ENCODE results near the gene ASB2. TPM values are rescaled to one million over a fixed set of nuclear protein-coding genes. Genes with fewer than 3 reads are reported as not detected.

Gene ASB2
- total RNA-seq, 2 experiments from 2014 or later, result 2.4 to 2.5 TPM

DNA sequence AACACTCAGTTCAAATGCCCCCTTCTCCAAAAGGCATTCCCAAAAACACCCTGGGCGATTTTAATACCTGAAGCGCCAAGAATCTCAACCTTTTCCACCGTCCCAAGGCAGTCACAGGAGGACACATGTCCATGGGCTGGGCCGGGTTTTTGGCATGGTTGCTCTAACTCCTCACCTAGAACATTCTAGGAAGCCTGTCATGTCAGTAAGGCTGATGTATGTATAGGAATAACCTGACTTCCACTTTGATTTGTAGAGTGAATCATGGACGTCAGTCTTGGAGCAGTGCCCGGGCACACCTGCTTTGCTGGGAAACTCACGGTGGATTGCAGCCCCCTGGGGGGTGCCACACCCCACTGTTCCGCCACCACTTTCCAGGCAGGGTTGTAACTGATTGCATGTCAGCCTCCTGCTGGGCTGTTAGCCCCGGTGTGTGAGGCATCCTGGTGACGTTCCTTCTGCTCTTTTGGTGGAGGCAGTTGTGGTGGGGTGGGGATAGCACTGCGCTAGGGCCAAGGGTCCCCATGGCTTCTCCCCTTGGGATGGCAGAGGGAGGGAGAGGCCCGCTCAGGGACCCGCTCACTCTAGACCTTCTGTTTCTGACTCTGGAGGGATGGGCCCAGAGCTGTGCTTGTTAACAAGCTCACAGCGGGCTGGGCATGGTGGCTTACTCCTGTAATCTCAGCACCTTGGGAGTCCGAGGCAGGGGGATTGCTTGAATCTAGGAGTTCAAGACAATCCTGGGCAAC lies 84.4 kb downstream of the ASB2 start:
- H3K4me1 Mint-ChIP-seq (ENCODE audit: low read depth), result no peaks in the 10 kb centered on the region
- intact Hi-C loops (cut with micrococcal nuclease), result loop anchor here (5.0 kb wide), 1 partner anchor 155 kb away; no protein-coding TSS in a partner anchor
- no peaks in the 10 kb centered on the region for H3K36me3 Mint-ChIP-seq (ENCODE audit: low read depth)
- H3K9me3 Mint-ChIP-seq, result no peaks in the 10 kb centered on the region
- H3K4me3 Mint-ChIP-seq, result no peak overlapping the region
- CTCF ChIA-PET, result interaction anchor here (0.7 to 1.2 kb wide), 4 partner anchors 21 to 237 kb away, joined by 3 to 7 read pairs (median 5); no protein-coding TSS in a partner anchor
- H3K27ac Mint-ChIP-seq, result no peak overlapping the region
- peaks cover 23% of the 10 kb centered on the region for H3K27me3 Mint-ChIP-seq (ENCODE audit: low read depth)
- DNase-seq, result no peak

DNA sequence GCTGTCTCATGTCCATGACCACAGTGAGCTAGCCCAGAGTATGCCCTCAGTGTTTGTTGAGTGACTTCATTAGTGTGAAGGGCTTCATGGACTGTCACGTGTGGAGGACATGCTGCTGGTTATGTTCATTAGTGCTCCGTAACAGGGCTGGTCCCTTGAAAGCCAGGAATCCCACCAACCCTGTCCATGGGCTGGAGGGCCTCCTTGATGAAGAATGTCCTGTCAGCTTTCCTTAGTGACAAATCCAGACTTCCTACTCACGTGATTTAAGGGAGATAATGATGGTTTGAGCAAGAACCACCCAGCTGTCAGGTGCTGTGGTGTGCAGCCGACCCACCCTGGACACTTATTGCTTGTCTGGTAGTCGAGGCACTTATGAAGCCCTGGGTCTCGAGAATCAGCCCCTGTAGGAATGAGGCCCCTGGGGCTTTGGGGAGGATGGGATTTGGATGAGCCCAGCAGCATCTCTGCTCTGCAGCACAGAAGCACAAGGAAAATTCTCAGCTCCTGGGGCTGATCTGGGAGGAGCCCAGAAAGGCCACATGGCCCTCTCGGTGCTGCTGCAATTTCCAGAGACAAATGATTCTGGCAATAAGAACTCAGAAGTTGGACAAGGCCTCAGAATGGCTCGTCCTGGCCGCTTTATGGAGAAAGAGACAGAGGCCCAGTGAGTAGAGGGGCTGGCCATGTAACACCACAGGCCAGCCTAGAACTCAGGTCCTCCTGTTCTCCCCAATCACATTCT lies 86.5 kb downstream of the ASB2 start:
- Mint-ChIP-seq H3K9me3 (peaks cover 2% of the 10 kb centered on the region), H3K27ac (no peak overlapping the region), H3K27me3 (ENCODE audit: low read depth) (peaks cover 25% of the 10 kb centered on the region), H3K36me3 (ENCODE audit: low read depth) (no peaks in the 10 kb centered on the region), H3K4me3 (no peak overlapping the region), H3K4me1 (ENCODE audit: low read depth) (no peaks in the 10 kb centered on the region)
- no peak for DNase-seq
- CTCF ChIA-PET, result interaction anchor here (0.6 to 1.8 kb wide), 5 partner anchors 8 to 257 kb away, joined by 3 to 8 read pairs (median 3); no protein-coding TSS in a partner anchor
- intact Hi-C loops (cut with micrococcal nuclease), result loop anchor here (5.0 kb wide), 1 partner anchor 153 kb away; no protein-coding TSS in a partner anchor

DNA sequence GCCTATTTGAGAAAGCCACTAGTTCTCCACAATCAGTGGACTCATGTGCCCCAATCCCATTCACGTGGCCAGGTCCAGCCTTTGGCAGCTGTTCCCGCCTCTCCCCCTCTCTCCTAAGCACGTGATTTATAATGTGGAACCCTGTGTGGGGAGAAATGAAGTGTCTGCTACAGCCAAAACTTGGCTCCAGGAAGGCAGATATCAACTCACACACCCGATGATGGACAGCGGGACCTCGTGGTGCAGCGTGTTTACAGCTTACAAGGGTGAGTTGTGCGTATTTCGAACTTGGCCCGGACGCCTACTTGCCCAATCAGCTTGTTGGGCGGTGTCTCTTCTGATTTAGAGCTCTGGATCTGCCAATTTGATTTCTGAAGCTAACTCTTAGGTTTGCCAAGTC lies 87.4 kb downstream of the ASB2 start:
- CTCF ChIA-PET, result interaction anchor here (0.6 to 1.8 kb wide), 4 partner anchors 9 to 234 kb away, joined by 3 to 8 read pairs (median 4); no protein-coding TSS in a partner anchor
- peaks cover 30% of the 10 kb centered on the region for H3K27me3 Mint-ChIP-seq (ENCODE audit: low read depth)
- no peak overlapping the region for H3K27ac Mint-ChIP-seq
- H3K36me3 Mint-ChIP-seq (ENCODE audit: low read depth), result no peaks in the 10 kb centered on the region
- intact Hi-C loops (cut with micrococcal nuclease), result no loop called here
- H3K4me3 Mint-ChIP-seq, result no peak overlapping the region
- H3K4me1 Mint-ChIP-seq (ENCODE audit: low read depth), result no peaks in the 10 kb centered on the region
- DNase-seq, result no peak
- peaks cover 2% of the 10 kb centered on the region for H3K9me3 Mint-ChIP-seq

DNA sequence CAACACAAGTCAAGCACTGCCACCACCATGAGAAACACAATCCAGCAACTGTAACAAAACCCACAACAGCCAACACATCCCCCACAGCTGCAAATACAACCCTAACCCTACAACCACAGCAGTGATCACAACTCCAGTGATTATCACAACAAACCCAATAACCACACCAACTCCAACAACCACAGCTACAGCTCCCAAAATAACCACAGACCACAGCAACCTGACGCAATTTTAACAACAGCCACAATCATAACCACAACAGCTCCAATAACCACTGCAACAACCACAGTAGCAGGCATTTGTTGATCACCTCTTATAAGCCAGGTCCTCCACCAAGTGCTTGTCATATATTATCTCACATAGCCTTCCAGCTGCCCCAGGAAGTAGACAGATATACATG lies 91.4 kb downstream of the ASB2 start:
- no peak overlapping the region for H3K27ac Mint-ChIP-seq
- DNase-seq, result no peak
- CTCF ChIA-PET, result no interaction called here
- H3K27me3 Mint-ChIP-seq (ENCODE audit: low read depth), result peaks cover 18% of the 10 kb centered on the region
- H3K36me3 Mint-ChIP-seq (ENCODE audit: low read depth), result no peaks in the 10 kb centered on the region
- H3K9me3 Mint-ChIP-seq, result peaks cover 2% of the 10 kb centered on the region
- no peak overlapping the region for H3K4me3 Mint-ChIP-seq
- H3K4me1 Mint-ChIP-seq (ENCODE audit: low read depth), result no peaks in the 10 kb centered on the region
- intact Hi-C loops (cut with micrococcal nuclease), result no loop called here

Small RNAs within 50 kb of the gene (microRNA-seq; reads per million reads assigned to microRNA genes)
- gene MIR4506 (ENCODE audit: borderline microRNAs expressed, borderline replicate concordance), result not detected

Other genes starting within 250 kb of the ASB2 start
- not detected for gene PRIMA1, start 188.1 kb downstream of the ASB2 start, total RNA-seq
- gene FAM181A, start 49.2 kb downstream of the ASB2 start, total RNA-seq, result not detected
- gene CCDC197, start 20.7 kb upstream of the ASB2 start, total RNA-seq, result not detected
- gene OTUB2, start 49.8 kb upstream of the ASB2 start, total RNA-seq, result 1 to 10 TPM; 1.6 to 1.7 TPM
- 100 to 1,000 TPM; 190 to 200 TPM for gene DDX24, start 104.6 kb upstream of the ASB2 start, total RNA-seq
- gene IFI27L1, start 104.7 kb upstream of the ASB2 start, total RNA-seq, result 10 to 100 TPM; 33.9 to 35.8 TPM
- 1 to 10 TPM; 1.5 to 2.3 TPM for gene IFI27, start 134.2 kb upstream of the ASB2 start, total RNA-seq
- 10 to 100 TPM; 67.0 to 73.4 TPM for gene IFI27L2, start 153.0 kb upstream of the ASB2 start, total RNA-seq
- gene PPP4R4, start 197.8 kb upstream of the ASB2 start, total RNA-seq, result 10 to 100 TPM; 13.2 to 13.9 TPM

All from activated naive CD4-positive, alpha-beta T cell treated with anti-CD3 and anti-CD28 coated beads for 36 hours (primary cell).